HUDEP-2 (cell line): Measurements from ENCODE around the gene NCOR1.

Experiments used
- DNase-seq, 76 experiments: peaks; one replicate each; lab custom pipeline; 2025; ENCODE audit not compliant: unreplicated experiment in 76 of 76; lab: John Stamatoyannopoulos, UW

The NCOR1 gene

DNA sequence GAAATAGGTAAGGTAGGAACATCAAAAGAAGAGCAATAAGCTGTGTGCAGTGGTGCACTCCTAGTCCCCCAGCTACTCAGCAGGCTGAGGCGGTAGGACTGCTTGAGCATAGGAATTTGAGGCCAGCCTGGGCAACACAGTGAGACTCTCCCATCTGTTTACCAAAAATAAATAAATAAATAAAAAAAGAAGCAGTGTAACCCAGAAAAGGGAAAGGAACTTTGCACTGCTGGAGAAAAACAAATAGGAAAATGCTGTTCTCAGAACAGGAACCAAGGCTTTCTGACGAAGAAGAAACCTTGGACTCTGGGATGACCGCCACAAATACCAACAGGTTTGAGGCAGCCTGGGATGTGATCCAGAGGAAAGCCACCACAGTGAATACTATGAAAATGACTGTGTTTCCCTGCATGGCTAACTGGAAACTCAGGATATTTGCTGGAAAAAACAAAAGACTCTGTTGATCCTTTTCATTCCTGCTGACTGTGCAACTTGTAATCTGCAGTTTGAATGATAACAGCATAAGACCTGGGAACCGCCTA lies 174.6 kb downstream of the NCOR1 start:
- DNase-seq, result no peak

GRCh38 chr17:16037636-16038035 lies 177.7 kb downstream of the NCOR1 start:
- no peak for DNase-seq

DNA sequence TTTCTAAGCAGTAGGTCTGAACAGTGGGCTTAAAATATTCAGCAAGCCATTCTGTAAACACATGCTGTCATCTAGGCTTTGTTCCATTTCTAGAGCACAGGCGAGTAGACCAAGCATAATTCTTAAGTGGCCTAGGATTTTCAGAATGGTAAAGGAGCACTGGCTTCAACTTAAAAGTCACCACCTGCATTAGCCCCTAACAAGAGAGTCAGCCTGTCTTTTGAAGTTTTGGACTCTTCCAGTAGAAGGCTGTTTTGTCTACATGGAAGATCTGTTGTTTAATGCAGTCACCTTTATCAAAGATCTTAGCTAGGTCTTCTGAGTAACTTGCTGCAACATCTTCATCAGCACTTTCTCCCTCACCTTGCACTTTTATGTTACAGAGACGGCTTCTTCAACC lies 179.1 kb downstream of the NCOR1 start:
- no peak for DNase-seq

GRCh38 chr17:16033729-16034349 lies 181.5 kb downstream of the NCOR1 start:
- no peak for DNase-seq

- peak in 46 of 76 experiments; percentile 3 to 66 (median 25) for DNase-seq
Observed at GRCh38 chr17:16027708-16028584, 187.4 kb downstream of the NCOR1 start.

- DNase-seq, result no peak
Observed at GRCh38 chr17:16026895-16027294, 188.4 kb downstream of the NCOR1 start.

DNA sequence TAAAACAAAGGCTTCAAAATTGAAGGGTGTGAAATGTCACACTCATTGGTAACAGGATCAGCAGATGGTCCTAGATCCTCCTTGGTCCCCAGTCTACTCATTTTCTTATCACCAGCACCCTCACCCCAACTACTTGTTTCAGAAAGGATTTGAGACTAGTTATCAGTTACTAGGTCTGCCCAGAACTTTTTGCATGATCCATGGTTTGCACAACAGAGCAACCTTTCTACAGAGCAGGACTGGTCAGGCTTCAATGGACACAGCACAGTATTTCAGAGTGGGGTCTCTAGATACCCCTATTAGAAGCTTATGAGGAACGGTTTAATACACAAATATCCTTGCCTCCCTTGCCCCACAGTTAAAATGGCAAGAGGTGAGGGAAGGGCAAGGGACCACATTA lies 190.1 kb downstream of the NCOR1 start:
- DNase-seq, result no peak

DNA sequence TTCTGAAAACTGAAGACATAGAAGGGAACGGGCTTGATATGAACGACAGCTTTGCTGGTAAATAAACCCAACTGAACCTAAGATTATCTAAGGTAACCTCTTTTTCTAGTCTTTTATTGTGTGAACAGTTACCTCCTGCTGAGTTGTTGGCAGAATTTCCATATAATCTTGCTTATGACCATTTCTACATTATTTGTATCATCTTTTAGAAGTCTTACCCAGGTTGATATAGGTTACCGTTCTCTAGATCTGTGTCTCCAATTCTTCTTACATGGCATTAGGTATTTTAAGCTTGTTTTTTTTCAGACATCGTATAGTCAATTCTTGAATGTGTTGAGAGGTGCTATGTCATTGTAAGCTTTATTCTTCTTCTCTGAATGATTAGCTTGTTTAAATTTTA lies 191.5 kb downstream of the NCOR1 start:
- no peak for DNase-seq

DNA sequence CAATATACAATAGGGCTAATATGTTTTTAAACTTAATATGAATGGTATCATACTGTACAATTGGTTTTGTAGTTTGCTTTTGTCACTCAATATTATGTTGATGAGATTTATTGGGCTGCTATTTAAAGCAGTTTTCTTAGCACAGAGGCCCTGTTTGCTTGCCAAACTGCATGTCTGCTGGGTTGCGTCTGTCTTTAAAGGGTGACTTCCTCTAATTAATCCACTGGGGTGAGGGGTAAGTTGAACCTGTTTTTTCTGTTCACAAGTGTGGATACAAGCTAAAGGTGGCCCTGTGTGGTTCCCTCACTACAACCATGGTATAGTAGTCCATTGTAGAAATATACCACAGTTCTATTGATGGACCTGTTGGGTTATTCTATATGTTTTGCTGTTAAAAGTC lies 196.0 kb downstream of the NCOR1 start:
- no peak for DNase-seq

DNA sequence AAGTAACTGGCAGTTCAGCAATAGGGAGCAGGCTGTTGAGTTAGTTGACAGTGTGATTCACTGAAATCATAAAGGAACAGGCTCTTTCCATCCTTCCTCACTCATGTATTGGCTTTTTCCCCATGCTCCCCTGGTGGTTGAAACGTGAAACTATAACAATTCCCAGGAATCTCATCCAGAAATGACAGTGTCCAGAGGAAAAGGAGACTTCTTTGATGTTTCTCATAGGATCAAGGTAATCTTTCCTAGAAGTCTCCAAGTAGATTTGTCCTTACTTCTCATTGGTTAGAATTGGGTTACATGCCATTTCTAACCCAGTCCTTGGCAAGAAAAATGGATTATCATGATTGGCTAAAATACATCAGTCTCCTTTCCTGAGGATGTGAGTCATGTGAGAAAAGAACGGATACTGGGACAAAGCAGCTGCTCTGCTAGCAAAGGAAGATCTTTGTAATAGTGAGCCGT lies 201.4 kb downstream of the NCOR1 start:
- DNase-seq, result no peak

GRCh38 chr17:16007439-16007838 lies 207.9 kb downstream of the NCOR1 start:
- DNase-seq, result peak in 4 of 76 experiments; percentile 7 to 22 (median 8)

DNA sequence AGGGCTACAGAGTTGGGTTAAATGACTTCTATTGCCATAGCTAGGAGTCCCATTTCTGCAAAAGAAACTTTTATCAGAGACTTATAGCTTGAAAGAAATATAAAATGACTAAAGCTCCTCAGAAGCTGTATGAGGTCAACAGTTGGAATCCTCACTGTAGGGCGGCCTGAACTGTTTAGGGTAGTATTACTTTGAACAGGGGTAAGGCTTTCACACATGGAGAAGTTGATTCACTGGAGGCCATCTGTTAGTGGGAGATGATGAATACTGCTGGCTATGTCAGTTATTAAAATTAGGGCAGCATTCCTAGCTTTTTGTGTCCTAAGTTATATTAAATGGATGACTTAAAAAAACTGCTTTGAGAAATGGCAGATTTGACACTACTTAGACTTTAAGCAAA lies 209.7 kb downstream of the NCOR1 start:
- no peak for DNase-seq

DNA sequence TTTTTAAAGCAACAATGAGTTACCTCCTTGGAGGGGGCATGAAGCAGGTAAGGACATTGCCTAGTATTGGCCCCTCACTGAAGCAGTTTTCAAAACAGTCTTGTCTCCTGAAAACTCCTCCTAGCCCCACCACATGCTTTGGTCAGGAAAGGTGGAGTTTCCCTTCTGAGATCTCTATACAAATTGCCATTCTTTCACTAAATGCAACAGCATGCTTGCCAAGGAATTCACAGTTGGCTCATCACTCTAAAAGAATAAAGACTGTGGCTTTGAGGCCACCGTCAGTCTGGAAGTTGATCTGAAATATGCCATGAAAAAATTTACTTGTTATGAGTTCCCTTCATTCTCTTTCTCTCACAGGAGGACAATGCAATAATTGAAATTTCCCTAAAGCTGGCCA lies 211.5 kb downstream of the NCOR1 start:
- DNase-seq, result no peak

- DNase-seq, result no peak
Observed at GRCh38 chr17:16002708-16003260, 212.6 kb downstream of the NCOR1 start.

- no peak for DNase-seq
Observed at GRCh38 chr17:16001226-16001897, 214.0 kb downstream of the NCOR1 start.

GRCh38 chr17:15999974-16000827 lies 215.1 kb downstream of the NCOR1 start:
- peak in 14 of 76 experiments; percentile 9 to 43 (median 19) for DNase-seq

- peak in 75 of 76 experiments; percentile 34 to 95 (median 89) for DNase-seq
Observed at GRCh38 chr17:15999141-15999973, 216.0 kb downstream of the NCOR1 start, which contains the start of the genes TTC19 and ZSWIM7. Gene TTC19, plus strand, starts transcription at chr17:15999824. Its CDS starts 25 bp downstream, at chr17:15999849. Gene ZSWIM7, minus strand, starts transcription at chr17:15999704. Its CDS starts 110 bp downstream, at chr17:15999594.

GRCh38 chr17:15998031-15998562 lies 217.2 kb downstream of the NCOR1 start:
- DNase-seq, result no peak

DNA sequence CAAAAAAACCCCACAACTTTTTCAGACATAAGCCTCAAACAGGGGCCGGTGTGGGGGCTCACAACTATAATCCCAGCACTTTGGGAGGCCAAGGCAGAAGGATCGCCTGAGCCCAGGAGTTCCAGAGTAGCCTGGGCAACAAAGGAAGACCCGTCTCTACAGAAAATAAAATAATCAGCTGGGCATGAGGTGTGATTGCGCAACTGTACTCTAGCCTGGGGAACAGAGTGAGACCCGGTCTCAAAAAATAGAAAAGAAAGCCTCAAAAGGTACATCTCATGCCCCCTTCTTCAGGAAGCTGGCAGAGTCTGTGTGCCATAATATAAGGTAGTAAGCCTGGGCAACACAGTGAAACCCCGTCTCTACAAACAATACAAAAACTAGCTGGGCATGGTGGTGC lies 219.0 kb downstream of the NCOR1 start:
- no peak for DNase-seq
